ENCODE data around the gene NUDT8.

Gene NUDT8

GRCh38 chr11:67648140-67648795 lies 18.5 kb upstream of the NUDT8 start:
- TF ChIP-seq CSRNP3 (CRISPR knock-in tag; IDR thresholded peaks at IDR 0.05) (no peak), SNAI2 (CRISPR knock-in tag; IDR thresholded peaks at IDR 0.05) (no peak), ARNTL (CRISPR knock-in tag; IDR thresholded peaks at IDR 0.05; ENCODE audit: borderline replicate concordance, low read depth) (no peak), RARB (CRISPR knock-in tag; IDR thresholded peaks at IDR 0.05) (no peak), TSHZ2 (CRISPR knock-in tag; IDR thresholded peaks at IDR 0.05) (no peak), CSDC2 (CRISPR knock-in tag; IDR thresholded peaks at IDR 0.05) (no peak), ZNF565 (CRISPR knock-in tag; conservative IDR thresholded peaks at IDR 0.05; ENCODE audit: low read depth) (no peak), ZNF8 (CRISPR knock-in tag; IDR thresholded peaks at IDR 0.05) (no peak), ZNF70 (CRISPR knock-in tag; IDR thresholded peaks at IDR 0.05) (no peak)
- peak; percentile 76 for ATAC-seq

GRCh38 chr11:67647471-67647870 lies 17.7 kb upstream of the NUDT8 start:
- ATAC-seq = no peak
- TF ChIP-seq TSHZ2 (CRISPR knock-in tag; IDR thresholded peaks at IDR 0.05) (no peak), ZFP3 (CRISPR knock-in tag; IDR thresholded peaks at IDR 0.05) (no peak), CSRNP3 (CRISPR knock-in tag; IDR thresholded peaks at IDR 0.05) (no peak)

- TF ChIP-seq TCF4 (CRISPR knock-in tag; IDR thresholded peaks at IDR 0.05; ENCODE audit: borderline replicate concordance) (no peak), TSHZ2 (CRISPR knock-in tag; IDR thresholded peaks at IDR 0.05) (no peak)
- ATAC-seq = no peak
Measured at GRCh38 chr11:67646535-67647336, 17.0 kb upstream of the NUDT8 start.

Data from SK-N-SH treated with all-trans-retinoic acid at 6 μM for 48 hours (cell line).